ENCODE data around the gene ANXA1. TPM values are rescaled to one million over a fixed set of nuclear protein-coding genes. Genes with fewer than 3 reads are reported as not detected.

The ANXA1 gene
- total RNA-seq, 2 donors from 2014 or later: 331 to 533 TPM

DNA sequence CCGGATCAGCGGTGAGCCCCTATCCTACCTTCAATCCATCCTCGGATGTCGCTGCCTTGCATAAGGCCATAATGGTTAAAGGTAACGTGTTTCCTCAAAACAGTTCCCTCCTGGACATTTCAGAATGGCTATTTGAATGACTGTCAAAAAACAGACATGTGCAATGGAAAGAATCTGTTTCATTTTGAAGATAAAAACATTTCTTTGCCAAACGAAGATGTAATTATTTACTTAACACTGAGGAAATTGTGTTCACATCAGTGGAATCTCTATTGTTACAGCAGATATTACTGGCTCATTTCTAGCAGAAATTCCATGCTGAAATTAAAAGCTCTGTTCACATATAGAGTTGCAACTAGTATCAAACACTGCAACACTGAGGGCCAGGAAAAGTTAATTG is 7.1 kb downstream of the ANXA1 start:
- intact Hi-C loops (cut with DNase I): no loop called here
- DNase-seq (ENCODE audit: low spot score): no peak

GRCh38 chr9:73160868-73161267 is 9.2 kb downstream of the ANXA1 start:
- intact Hi-C loops (cut with DNase I): no loop called here
- no peak for DNase-seq (ENCODE audit: low spot score)

DNA sequence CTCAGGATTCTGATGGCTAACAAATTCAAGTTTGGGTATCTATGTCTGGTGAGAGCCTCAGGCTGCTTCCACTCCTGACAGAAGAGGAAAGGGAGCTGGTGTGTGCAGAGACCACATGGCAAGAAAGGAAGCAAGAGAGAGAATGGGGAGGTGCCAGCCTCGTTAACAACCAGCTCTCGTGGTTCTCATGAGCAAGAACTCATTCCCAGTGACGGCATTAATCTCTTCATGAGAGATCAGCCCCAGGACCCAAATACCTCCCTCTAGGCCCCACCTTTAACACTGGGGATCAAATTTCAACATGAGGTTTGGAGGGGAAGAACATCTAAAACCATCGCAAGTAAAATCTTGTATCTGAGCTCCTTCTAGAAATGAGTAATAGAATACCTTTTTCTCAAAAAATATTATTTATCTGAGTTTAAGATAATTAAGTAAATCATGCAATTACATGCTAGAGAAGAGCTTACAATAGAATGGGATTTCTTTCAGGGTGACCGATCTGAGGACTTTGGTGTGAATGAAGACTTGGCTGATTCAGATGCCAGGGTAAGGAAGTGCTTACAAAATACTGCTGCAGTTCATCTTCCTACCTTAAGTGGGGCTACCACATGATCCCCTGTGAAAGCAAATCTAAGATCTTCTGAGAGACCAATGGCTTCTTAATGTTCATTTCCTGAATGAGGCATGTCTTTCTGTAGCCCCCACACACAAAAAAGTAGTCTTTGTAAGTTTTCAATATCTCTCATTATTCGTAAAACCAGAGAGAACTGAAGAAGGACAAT is 11.5 kb downstream of the ANXA1 start:
- intact Hi-C loops (cut with DNase I): no loop called here
- DNase-seq (ENCODE audit: low spot score): no peak

GRCh38 chr9:73165911-73166310 is 14.2 kb downstream of the ANXA1 start:
- no peak for DNase-seq (ENCODE audit: low spot score)

GRCh38 chr9:73166468-73166867 is 14.8 kb downstream of the ANXA1 start:
- intact Hi-C loops (cut with DNase I): no loop called here
- DNase-seq (ENCODE audit: low spot score): no peak

More at GRCh38 chr9:73165911-73166310, 14.2 kb downstream of the ANXA1 start:
- intact Hi-C loops (cut with DNase I): no loop called here

GRCh38 chr9:73167614-73168013 is 15.9 kb downstream of the ANXA1 start:
- intact Hi-C loops (cut with DNase I): no loop called here
- no peak for DNase-seq (ENCODE audit: low spot score)

DNA sequence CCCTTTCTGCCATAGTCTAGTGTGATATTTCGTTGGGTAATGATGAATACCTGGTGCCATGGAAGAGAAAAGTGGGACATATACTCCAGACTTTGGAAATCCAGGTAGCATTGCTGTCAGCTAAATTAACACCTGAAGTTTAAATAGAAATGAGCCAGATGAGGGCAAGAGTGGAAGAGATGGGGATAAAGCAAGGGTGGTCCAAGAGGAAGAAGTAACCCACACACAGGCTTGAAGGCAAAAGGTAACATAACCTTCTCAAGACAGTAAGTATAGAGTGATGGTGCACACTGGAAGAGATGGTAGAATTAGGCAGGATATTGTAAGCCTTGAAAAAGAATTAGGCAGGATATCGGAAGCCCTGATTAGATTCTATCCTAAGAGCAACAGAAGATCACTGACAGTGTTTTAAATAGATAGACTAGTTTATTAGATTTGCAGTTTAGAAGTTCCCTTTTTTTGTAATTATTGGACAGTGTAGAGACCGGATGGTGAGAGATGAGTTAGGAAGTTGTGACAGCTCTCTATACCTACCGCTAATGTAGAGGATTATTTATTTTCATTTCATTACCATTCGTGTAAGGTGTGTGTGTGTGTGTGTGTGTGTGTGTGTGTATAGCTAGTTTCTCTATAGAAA is 16.8 kb downstream of the ANXA1 start:
- DNase-seq (ENCODE audit: low spot score): no peak
- intact Hi-C loops (cut with DNase I): no loop called here

- no peak for DNase-seq (ENCODE audit: low spot score)
- intact Hi-C loops (cut with DNase I): no loop called here
Measured at GRCh38 chr9:73170185-73170957, 18.7 kb downstream of the ANXA1 start.

DNA sequence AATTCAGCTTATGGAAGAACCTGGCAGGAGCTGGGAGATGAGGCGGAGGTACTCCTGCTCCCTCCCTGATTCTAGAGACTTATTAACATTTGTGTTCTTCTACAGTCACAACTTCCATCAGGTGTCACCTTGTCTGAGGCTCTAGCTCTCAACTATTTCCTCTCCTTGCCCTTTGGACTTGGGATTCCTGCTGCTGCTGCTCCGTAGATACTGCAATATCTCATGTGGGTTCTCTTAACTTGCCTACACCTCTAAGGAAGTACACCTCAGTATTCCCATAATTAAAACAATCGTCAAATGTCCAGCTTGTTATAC is 21.2 kb downstream of the ANXA1 start:
- DNase-seq (ENCODE audit: low spot score): no peak
- intact Hi-C loops (cut with DNase I): no loop called here

DNA sequence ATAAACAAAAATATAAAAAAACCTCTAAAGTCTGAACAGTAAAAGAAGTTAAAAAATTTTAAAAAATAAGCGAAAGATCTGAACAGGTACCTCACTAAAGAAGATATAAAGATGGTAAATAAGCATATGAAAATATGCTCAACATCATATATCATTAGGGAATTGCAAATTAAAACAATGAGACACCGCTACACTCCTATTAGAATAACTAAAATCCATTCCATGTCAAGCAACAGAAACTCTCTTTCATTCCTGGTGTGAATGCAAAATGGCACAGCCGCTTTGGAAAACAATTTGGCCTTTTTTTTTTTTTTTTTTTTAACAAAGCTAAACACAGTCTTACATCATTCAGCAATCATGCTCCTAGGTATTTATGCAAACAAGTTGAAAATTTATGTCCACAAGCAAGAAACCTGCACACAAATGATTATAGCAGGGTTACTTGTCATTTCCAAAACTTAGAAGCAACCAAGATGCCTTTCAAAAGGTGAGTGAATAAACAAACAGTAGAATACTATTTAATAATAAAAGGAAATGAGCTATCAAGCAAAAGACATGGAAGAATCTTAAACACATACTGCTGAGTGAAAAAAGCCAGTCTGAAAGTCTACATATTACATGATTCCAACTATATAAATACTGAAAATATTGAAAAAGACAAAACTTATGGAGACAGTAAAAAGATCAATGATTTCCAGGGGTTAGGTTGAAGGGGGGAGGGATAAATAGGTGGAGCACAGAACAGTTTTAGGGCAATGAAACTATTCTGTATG is 22.1 kb downstream of the ANXA1 start:
- intact Hi-C loops (cut with DNase I): no loop called here
- no peak for DNase-seq (ENCODE audit: low spot score)

DNA sequence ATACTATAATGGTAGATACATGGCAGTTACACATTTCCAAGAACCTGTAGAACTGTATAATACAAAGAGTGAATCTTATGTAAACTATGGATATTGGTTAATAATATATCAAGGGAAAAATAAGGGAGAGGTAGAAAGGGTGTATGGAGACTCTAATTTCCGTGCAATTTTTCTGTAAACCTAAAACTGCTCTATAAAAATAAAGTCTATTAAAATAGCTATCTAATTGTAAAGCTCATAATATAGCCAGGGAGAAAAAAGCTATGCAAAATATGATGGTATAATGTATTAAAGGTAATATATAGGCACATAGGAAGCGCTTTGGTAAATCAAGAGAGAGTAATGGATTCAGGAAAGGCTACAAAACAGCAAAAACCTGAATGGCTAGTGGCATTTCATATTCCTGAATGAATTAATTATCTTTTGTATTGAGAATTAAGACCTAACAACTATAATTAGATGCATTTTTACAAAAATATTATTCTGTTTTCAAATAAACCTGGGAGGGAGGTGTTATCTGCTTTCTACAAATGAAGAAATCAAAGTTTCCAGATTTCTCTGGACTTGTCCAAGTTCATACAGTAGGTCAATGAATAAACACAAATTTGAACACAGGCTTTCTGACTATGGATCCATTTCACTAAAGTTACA is 22.8 kb downstream of the ANXA1 start:
- intact Hi-C loops (cut with DNase I): no loop called here
- DNase-seq (ENCODE audit: low spot score): no peak

DNA sequence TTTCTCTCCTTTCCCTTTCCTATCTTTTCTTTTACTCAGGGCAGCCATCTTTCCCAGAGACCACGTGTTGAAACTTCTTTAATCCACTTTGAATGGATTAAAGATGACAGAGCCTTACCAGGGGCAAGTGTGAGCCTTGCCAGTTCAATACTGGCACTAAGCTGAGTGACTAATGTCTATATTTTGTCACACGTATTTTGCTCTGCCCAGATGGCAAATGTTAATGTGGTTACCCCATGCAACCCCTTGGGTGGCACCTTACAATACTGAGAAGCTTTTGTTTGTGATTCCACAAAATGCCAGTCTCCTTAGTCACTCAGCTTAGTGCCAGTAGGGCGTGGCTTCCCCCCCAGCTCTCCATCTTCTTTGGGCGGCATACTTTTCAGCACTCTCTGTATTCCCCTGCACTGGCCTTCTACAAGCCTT is 24.8 kb downstream of the ANXA1 start:
- no peak for DNase-seq (ENCODE audit: low spot score)
- intact Hi-C loops (cut with DNase I): no loop called here

- intact Hi-C loops (cut with DNase I): no loop called here
- DNase-seq (ENCODE audit: low spot score): no peak
Measured at GRCh38 chr9:73178044-73178443, 26.4 kb downstream of the ANXA1 start.

DNA sequence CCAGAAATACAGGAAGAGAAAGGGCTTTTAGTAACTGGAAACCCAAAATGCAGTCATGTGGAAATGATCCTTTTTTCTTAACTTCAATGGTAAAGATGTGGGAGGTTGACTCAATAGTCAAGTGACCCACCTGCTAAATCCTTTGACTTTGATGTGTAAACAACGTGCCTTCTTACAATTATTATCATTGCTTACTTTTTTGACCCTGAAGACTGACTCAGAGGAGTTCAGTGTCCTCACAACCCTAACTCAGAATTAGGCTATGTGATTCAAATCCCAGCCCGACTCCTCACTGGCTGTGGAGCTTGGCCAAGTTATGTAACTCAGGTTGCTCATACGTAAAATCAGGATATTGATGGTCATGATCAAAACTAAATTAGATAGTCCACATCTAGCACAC is 27.9 kb downstream of the ANXA1 start:
- DNase-seq (ENCODE audit: low spot score): no peak
- intact Hi-C loops (cut with DNase I): no loop called here

DNA sequence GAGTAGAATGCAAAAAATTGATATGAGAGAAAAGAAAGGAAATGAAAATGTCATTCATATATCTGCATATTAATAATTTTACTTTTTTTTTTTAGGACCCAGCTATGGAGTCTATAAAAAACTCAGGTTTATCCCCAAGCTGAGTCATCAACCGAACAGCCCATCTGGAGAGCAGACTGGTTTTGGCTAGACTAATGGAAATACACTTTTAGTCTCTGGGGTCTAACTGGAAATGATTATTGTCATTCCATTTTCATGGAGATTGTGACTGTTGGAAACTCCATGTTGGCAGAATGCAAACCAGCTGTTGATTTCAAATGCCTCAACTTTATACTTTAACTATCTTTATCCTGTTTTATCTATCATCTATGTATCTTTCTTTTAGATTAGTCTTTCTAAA is 28.7 kb downstream of the ANXA1 start:
- no peak for DNase-seq (ENCODE audit: low spot score)
- intact Hi-C loops (cut with DNase I): loop anchor here (5.0 kb wide), 1 partner anchor 73 kb away; no protein-coding TSS in a partner anchor

DNA sequence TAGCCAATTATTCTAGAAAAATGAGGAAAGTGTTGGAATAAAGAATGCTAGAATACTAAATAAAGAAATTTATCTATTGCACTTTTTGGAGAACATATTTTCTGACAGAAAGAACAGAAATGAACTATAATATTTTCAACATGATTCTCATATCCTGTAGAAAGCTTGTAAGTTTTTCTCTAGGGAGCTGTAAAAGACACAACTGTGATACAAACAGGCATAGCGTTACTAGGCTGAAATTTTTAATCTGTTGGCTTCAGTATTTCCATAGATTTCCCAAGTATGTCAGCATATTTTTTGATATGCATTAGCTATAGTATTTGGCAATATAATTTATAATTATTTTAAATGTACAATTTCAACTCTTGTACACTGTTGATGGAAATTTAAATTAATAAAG is 31.3 kb downstream of the ANXA1 start:
- DNase-seq (ENCODE audit: low spot score): no peak
- intact Hi-C loops (cut with DNase I): loop anchor here (5.0 kb wide), 1 partner anchor 76 kb away; no protein-coding TSS in a partner anchor

DNA sequence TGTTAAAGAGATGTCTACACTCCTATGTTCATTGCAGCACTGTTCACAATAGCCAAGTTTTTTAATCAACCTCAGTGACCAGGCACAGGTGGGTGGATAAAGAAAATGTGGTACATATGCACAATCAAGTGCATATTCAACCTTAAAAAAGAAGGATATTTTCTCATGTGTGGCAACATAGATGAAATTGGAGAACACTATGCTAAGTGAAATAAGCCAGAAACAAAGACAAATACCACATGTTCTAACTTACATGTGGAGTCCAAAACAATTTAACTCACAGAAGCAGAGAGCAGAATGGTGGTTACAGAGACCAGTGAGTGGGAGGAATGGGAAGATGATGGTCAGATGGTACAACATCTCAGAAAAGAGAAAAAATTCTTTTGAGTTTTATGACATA is 31.8 kb downstream of the ANXA1 start:
- no peak for DNase-seq (ENCODE audit: low spot score)
- intact Hi-C loops (cut with DNase I): loop anchor here (5.0 kb wide), 1 partner anchor 76 kb away; no protein-coding TSS in a partner anchor

GRCh38 chr9:73183917-73184861 is 32.5 kb downstream of the ANXA1 start:
- DNase-seq (ENCODE audit: low spot score): no peak
- intact Hi-C loops (cut with DNase I): loop anchor here (5.0 kb wide), 1 partner anchor 77 kb away; no protein-coding TSS in a partner anchor

All from posterior vena cava (tissue), 2 donors.